GM23248 (cell line): ENCODE measurements around the gene RPRD2.

Experiments used
- EZH2 ChIP-seq: fragments of 200-600 bp; sonication (generic); IDR thresholded peaks from 2 replicates; pipeline ENCODE4 v1.6.1; 2018; ENCODE audit warnings: antibody characterized with exemption, mild to moderate bottlenecking; ENCODE audit not compliant: insufficient read depth, poor library complexity, severe bottlenecking
- EZH2phosphoT487 ChIP-seq: fragments of 200-600 bp; sonication (generic); IDR thresholded peaks from 2 replicates; pipeline ENCODE4 v1.6.1; 2018; ENCODE audit warnings: antibody characterized with exemption, moderate library complexity, mild to moderate bottlenecking, low read depth; ENCODE audit not compliant: insufficient read depth

- no peak for TF ChIP-seq EZH2
- TF ChIP-seq EZH2phosphoT487: no peak
These were observed 144.2 kb downstream of the RPRD2 start, which contains the start of gene ECM1 for GRCh38 chr1:150507912-150508864.
